Measurements from ENCODE around the gene PTRHD1.

GRCh38 chr2:24792542-24792873, 683 bp downstream of the PTRHD1 start:
- TF ChIP-seq CTCF (IDR thresholded peaks at IDR 0.05) = no peak
- TF ChIP-seq EZH2 (IDR thresholded peaks at IDR 0.05) = no peak
- no peak for TF ChIP-seq EZH2phosphoT487 (IDR thresholded peaks at IDR 0.05)
